Activated CD8-positive, alpha-beta T cell treated with anti-CD3 and anti-CD28 coated beads for 36 hours (primary cell): ENCODE measurements around the gene GABARAP. TPM values are rescaled to one million over a fixed set of nuclear protein-coding genes. Genes with fewer than 3 reads are reported as not detected.

ENCODE experiments used
- ATAC-seq: fragments of 200-7000 bp; cut with Tn5 transposase; one replicate; pipeline ENCODE4 v1.10.0; 2021; ENCODE audit warnings: mild to moderate bottlenecking, moderate library complexity
- CTCF ChIA-PET: fragments of 350-600 bp; sonication (Branson Sonifier 250); formaldehyde crosslinking; loops from one replicate; lab custom pipeline; 2021; ENCODE audit warnings: antibody characterized with exemption; lab: Charles Lee
- POLR2A ChIA-PET: fragments of 350-600 bp; sonication (Branson Sonifier 250); formaldehyde crosslinking; loops from one replicate; lab custom pipeline; 2021; ENCODE audit warnings: antibody characterized with exemption; lab: Charles Lee
- DNase-seq: peaks from one replicate; pipeline ENCODE4 v3.0.0-alpha.2; 2020
- H3K27ac Mint-ChIP-seq: one replicate; pipeline ENCODE4 v1.8.0; 2021; ENCODE audit warnings: mild to moderate bottlenecking, mixed read lengths
- H3K27me3 Mint-ChIP-seq: one replicate; pipeline ENCODE4 v1.8.0; 2021; ENCODE audit warnings: mixed read lengths
- H3K36me3 Mint-ChIP-seq: one replicate; pipeline ENCODE4 v1.8.0; 2021; ENCODE audit warnings: low read depth, mixed read lengths
- H3K4me1 Mint-ChIP-seq: one replicate; pipeline ENCODE4 v1.8.0; 2021; ENCODE audit warnings: low read depth, mixed read lengths
- H3K4me3 Mint-ChIP-seq: one replicate; pipeline ENCODE4 v1.8.0; 2021; ENCODE audit warnings: mild to moderate bottlenecking, moderate library complexity, mixed read lengths
- H3K9me3 Mint-ChIP-seq: one replicate; pipeline ENCODE4 v1.8.0; 2021; ENCODE audit warnings: mixed read lengths
- intact Hi-C: fragments of 100-400 bp; cut with micrococcal nuclease; formaldehyde crosslinking; loops from one replicate; pipeline ENCODE4 v1.10.0; 2022
- total RNA-seq, 2 experiments: library from RNA; stranded (reverse); gene quantifications; one replicate each; pipeline ENCODE4 v1.2.3, GENCODE V29; 2021
- TF ChIP-seq, protein P1 (sequence below): fragments of 200-600 bp; IDR thresholded peaks from one replicate; pipeline ENCODE4 v1.8.0; 2022; ENCODE audit warnings: antibody characterized with exemption, mild to moderate bottlenecking

GABARAP gene
- total RNA-seq, 2 experiments from 2014 or later = 104 to 118 TPM

DNA sequence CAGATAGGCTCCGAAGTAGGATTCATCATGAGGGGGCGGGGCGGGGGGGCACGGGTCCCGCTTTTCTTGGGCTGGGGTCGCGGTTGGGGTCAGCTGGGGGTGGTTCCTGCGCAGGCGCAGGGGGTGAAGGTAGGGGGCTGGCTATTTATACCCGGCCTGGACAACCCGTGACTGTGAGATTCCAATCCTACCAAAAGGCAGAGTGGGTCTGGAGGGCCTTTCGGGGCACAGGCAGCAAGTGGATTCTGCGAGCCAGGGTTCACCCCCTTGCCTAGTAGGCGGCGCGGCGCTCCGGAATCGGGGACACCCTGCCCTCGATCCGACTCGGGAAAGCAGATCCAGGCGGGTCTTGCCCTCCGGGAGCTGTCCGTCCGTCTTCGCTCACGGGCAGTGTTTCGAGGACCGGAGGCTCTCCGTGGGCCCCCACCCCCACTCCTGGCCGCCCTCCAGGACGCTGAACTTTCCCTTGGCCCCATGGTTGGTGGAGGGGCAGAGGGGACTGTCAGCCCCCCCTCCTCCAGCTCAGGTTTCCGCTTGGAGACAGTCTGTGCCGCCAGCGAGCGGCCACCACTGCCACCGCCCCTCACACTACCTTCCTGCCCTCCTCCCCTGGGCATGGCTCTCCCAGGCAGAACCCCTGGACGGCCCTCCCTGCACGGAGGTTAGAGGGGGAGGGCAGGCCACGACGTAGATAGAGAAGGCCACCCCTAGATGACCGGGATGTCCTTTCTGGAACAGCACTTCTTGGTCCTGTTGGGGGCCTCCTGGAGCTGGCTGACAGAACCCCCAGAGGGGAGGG is 39.9 kb upstream of the GABARAP start:
- DNase-seq = no peak
- intact Hi-C loops = loop anchor here (2.0 kb wide), 1 partner anchor 13 kb away; the partner anchor contains the start of gene YBX2
- Mint-ChIP-seq H3K27ac (no peak overlapping the region), H3K4me3 (peak overlapping the region; percentile 73), H3K36me3 (no peaks in the 10 kb centered on the region), H3K4me1 (peaks cover 19% of the 10 kb centered on the region), H3K27me3 (peaks cover 16% of the 10 kb centered on the region), H3K9me3 (no peaks in the 10 kb centered on the region)
- TF ChIP-seq, protein P1, sequence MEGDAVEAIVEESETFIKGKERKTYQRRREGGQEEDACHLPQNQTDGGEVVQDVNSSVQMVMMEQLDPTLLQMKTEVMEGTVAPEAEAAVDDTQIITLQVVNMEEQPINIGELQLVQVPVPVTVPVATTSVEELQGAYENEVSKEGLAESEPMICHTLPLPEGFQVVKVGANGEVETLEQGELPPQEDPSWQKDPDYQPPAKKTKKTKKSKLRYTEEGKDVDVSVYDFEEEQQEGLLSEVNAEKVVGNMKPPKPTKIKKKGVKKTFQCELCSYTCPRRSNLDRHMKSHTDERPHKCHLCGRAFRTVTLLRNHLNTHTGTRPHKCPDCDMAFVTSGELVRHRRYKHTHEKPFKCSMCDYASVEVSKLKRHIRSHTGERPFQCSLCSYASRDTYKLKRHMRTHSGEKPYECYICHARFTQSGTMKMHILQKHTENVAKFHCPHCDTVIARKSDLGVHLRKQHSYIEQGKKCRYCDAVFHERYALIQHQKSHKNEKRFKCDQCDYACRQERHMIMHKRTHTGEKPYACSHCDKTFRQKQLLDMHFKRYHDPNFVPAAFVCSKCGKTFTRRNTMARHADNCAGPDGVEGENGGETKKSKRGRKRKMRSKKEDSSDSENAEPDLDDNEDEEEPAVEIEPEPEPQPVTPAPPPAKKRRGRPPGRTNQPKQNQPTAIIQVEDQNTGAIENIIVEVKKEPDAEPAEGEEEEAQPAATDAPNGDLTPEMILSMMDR = no peak
- no peak for ATAC-seq
- CTCF ChIA-PET = interaction anchor here (0.9 to 10.3 kb wide), 8 partner anchors 10 to 435 kb away, joined by 3 to 144 read pairs (median 5); partner anchors contain the start of gene DNAH2
- POLR2A ChIA-PET = interaction anchor here (0.7 to 2.6 kb wide), 12 partner anchors 8 to 405 kb away, joined by 3 to 15 read pairs (median 4); partner anchors contain the start of genes GPS2 and TP53

DNA sequence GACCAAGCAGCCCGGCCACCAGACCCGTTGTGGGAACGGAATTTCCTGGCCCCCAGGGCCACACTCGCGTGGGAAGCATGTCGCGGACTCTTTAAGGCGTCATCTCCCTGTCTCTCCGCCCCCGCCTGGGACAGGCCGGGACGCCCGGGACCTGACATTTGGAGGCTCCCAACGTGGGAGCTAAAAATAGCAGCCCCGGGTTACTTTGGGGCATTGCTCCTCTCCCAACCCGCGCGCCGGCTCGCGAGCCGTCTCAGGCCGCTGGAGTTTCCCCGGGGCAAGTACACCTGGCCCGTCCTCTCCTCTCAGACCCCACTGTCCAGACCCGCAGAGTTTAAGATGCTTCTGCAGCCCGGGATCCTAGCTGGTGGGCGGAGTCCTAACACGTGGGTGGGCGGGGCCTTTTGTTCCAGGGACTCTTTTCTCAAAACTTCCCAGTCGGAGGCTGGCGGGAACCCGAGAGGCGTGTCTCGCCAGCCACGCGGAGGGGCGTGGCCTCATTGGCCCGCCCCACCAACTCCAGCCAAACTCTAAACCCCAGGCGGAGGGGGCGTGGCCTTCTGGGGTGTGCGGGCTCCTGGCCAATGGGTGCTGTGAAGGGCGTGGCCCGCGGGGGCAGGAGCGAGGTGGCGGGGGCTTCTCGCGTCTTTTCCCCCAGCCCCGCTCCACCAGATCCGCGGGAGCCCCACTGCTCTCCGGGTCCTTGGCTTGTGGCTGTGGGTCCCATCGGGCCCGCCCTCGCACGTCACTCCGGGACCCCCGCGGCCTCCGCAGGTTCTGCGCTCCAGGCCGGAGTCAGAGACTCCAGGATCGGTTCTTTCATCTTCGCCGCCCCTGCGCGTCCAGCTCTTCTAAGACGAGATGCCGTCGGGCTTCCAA is 39.1 kb upstream of the GABARAP start, which contains the start of gene SLC2A4:
Gene SLC2A4, plus strand, starts transcription at position 645 of the 879 bp plus-strand sequence. Its CDS starts 217 bp downstream, at position 862.
- CTCF ChIA-PET = interaction anchor here (0.7 to 10.3 kb wide), 11 partner anchors 11 to 436 kb away, joined by 3 to 144 read pairs (median 6); partner anchors contain the start of genes ACAP1, DNAH2 and TMEM95
- ATAC-seq (peak; percentile 85), DNase-seq (peak; percentile 94)
- Mint-ChIP-seq H3K36me3 (no peaks in the 10 kb centered on the region), H3K4me3 (peak within 1 kb of the TSS; percentile 73), H3K27me3 (peaks cover 16% of the 10 kb centered on the region), H3K4me1 (peaks cover 19% of the 10 kb centered on the region), H3K9me3 (no peaks in the 10 kb centered on the region), H3K27ac (peak within 1 kb of the TSS; percentile 57)
- POLR2A ChIA-PET = interaction anchor here (0.5 to 2.6 kb wide), 14 partner anchors 9 to 155 kb away, joined by 3 to 15 read pairs (median 4); partner anchors contain the start of gene ACAP1
- intact Hi-C loops = loop anchor here (2.0 kb wide), 1 partner anchor 13 kb away; the partner anchor contains the start of gene YBX2
- TF ChIP-seq, protein P1 = no peak

GRCh38 chr17:7280519-7281073 is 38.3 kb upstream of the GABARAP start:
- Mint-ChIP-seq H3K27ac (peak overlapping the region; percentile 34), H3K4me3 (peak overlapping the region; percentile 73), H3K36me3 (no peaks in the 10 kb centered on the region), H3K27me3 (peaks cover 16% of the 10 kb centered on the region), H3K9me3 (no peaks in the 10 kb centered on the region), H3K4me1 (peaks cover 19% of the 10 kb centered on the region)
- ATAC-seq (peak; percentile 85), DNase-seq (peak; percentile 92)
- CTCF ChIA-PET = interaction anchor here (0.5 to 10.3 kb wide), 14 partner anchors 10 to 437 kb away, joined by 3 to 144 read pairs (median 5); partner anchors contain the start of genes DNAH2, FXR2 and TMEM95
- POLR2A ChIA-PET = interaction anchor here (0.5 to 2.6 kb wide), 12 partner anchors 9 to 347 kb away, joined by 3 to 15 read pairs (median 4); partner anchors contain the start of genes ACAP1, GABARAP and SAT2
- intact Hi-C loops = loop anchor here (2.0 kb wide), 1 partner anchor 14 kb away; the partner anchor contains the start of gene YBX2
- TF ChIP-seq, protein P1 = peak; percentile 79

DNA sequence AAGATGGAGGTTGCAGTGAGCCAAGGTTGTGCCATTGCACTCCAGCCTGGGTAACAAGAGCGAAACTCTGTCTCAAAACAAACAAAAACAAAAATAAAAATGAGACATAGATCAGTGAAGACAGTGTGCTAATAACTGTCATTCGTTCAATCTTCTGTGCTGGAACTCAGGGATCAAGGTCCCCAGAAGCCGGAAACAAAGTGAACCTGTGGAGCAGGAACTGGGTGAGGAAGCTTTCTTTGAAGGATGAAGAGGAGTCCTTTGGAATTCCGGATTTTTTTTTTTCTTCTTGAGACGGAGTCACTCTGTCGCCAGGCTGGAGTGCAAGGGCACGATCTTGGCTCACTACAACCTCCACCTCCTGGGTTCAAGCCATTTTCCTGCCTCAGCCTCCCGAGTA is 37.2 kb upstream of the GABARAP start:
- no peaks in the 10 kb centered on the region for H3K36me3 Mint-ChIP-seq
- CTCF ChIA-PET = interaction anchor here (2.8 to 10.3 kb wide), 2 partner anchors 19 to 76 kb away, joined by 8 to 144 read pairs; partner anchors contain the start of gene TMEM95
- peaks cover 16% of the 10 kb centered on the region for H3K27me3 Mint-ChIP-seq
- H3K4me1 Mint-ChIP-seq = peaks cover 19% of the 10 kb centered on the region
- POLR2A ChIA-PET = no interaction called here
- ATAC-seq (no peak), DNase-seq (no peak)
- no peaks in the 10 kb centered on the region for H3K9me3 Mint-ChIP-seq
- TF ChIP-seq, protein P1 = no peak
- no peak overlapping the region for H3K4me3 Mint-ChIP-seq
- H3K27ac Mint-ChIP-seq = no peak overlapping the region
- intact Hi-C loops = no loop called here
